Esophagus muscularis mucosa (tissue), 4 donors: ENCODE measurements around the gene SYNGR1. TPM values are rescaled to one million over a fixed set of nuclear protein-coding genes. Genes with fewer than 3 reads are reported as not detected.

Source experiments
- DNase-seq: peaks from one replicate; pipeline ENCODE4 v3.0.0-alpha.2; 2017; ENCODE audit errors: extremely low spot score
- H3K27ac ChIP-seq, 4 donors: fragments of 200-600 bp; sonication (generic); replicated peaks in 1 of 4; 1 replicate in 3 of 4; 2 replicates in 1 of 4; pipeline ENCODE4 v1.5.1; 2016 to 2019; ENCODE audit warnings: mild to moderate bottlenecking in 1 of 4
- H3K27me3 ChIP-seq, 4 donors: fragments of 200-600 bp; sonication (generic); one replicate each; pipeline versions ENCODE4 v1.5.1 to v1.6.0; 2016 to 2019
- H3K36me3 ChIP-seq, 4 donors: fragments of 200-600 bp; sonication (generic); one replicate each; pipeline ENCODE4 v1.5.1; 2016 to 2019
- H3K4me1 ChIP-seq, 4 donors: fragments of 200-600 bp; sonication (generic); one replicate each; pipeline ENCODE4 v1.5.1; 2016 to 2019
- H3K4me3 ChIP-seq, 4 donors: fragments of 200-600 bp; sonication (generic); 1 replicate in 2 of 4; 2 replicates in 2 of 4; pipeline ENCODE4 v1.5.1; 2016 to 2019; ENCODE audit warnings: mild to moderate bottlenecking in 4 of 4, moderate library complexity in 1 of 4
- H3K9me3 ChIP-seq, 4 donors: fragments of 200-600 bp; sonication (generic); 1 replicate in 3 of 4; 2 replicates in 1 of 4; pipeline ENCODE4 v1.5.1; 2016 to 2019
- EP300 ChIP-seq: sonication (generic); formaldehyde crosslinking; IDR thresholded peaks from one replicate; pipeline ENCODE4 v1.6.1; 2017; ENCODE audit warnings: antibody characterized with exemption
- POLR2A ChIP-seq: fragments of 450-650 bp; IDR thresholded peaks from one replicate; pipeline ENCODE4 v1.6.1; 2017; ENCODE audit warnings: antibody characterized with exemption, moderate library complexity, mild to moderate bottlenecking, low read depth
- POLR2AphosphoS5 ChIP-seq, 2 donors: sonication (generic); formaldehyde crosslinking; IDR thresholded peaks; one replicate each; pipeline ENCODE4 v1.6.1; 2017; ENCODE audit warnings: antibody characterized with exemption in 2 of 2
- WGBS: methylation state at CpG from one replicate; pipeline ENCODE4 v1.1.5; 2018; 5-methylcytosine and 5-hydroxymethylcytosine counted together
- intact Hi-C: fragments of 100-400 bp; cut with DNase I; formaldehyde crosslinking; loops from one replicate; pipeline ENCODE4 v1.15.1; 2023
- total RNA-seq, 4 donors: library from RNA; depleted of rRNA; stranded (reverse); fragments of >200 nt; gene quantifications; one replicate each; pipeline versions ENCODE4 v1.1.0 to v1.2.1, GENCODE V29; 2016
- TF ChIP-seq, protein P1 (sequence below), 3 experiments: fragments of 200-600 bp in 2 of 3; fragments of 450-650 bp in 1 of 3; sonication (generic) in 2 of 3; IDR thresholded peaks; one replicate each; pipeline ENCODE4 v1.5.1; 2017 to 2019; ENCODE audit warnings: antibody characterized with exemption in 3 of 3, mild to moderate bottlenecking in 2 of 3, moderate library complexity in 1 of 3

Gene SYNGR1
- total RNA-seq, 4 donors from 2014 or later = 14.4 to 29.4 (median 24.0) TPM

DNA sequence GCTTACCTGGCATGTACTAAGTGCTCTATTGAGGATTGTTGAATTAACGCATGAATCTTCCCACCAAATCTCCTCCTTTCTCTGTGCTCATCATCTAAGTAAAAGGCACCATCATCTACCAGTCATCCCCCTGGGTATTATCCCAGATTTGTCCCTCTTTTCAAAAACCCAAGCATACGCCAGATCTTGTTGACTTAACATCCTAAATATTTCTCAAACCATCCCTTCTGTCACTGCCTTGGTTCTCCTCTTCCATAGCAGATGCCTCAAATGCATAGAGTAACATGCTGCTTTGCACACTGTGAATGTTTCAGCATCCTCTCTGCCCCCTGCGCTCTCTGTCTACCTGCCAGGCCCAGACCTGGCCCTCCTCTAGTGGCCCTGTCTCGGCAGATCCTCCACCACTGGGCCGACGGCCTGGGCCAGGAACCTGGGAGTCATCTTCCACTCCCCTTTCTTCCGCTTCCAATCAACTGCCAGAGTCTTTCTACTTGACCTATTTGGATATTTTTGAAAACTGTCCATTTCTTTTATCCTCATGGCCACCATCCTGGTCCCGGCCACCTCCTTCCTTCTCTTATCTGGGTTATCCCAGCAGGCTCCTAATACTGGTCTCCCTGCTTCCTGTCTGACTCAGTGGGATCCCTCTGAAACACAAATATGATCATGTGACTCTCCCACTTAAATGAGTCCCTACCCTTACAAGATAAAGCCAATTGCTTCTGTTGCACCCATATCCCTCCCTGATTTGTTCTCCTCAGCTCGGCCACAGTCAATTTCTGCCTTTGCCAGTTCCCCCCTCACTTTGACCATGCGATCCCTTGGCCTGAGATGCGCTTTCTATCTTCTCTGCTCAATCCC is 46.4 kb downstream of the SYNGR1 start:
- intact Hi-C loops = no loop called here
- Histone ChIP-seq H3K9me3 (no peaks in the 10 kb centered on the region), H3K4me1 (peaks cover 10 to 19% (median 18%) of the 10 kb centered on the region in 4 donors), H3K4me3 (no peak overlapping the region), H3K27me3 (no peaks in the 10 kb centered on the region), H3K27ac (no peak overlapping the region), H3K36me3 (no peaks in the 10 kb centered on the region)
- TF ChIP-seq POLR2AphosphoS5 (IDR thresholded peaks at IDR 0.05) (no peak), EP300 (no peak), POLR2A (no peak)
- TF ChIP-seq, protein P1, sequence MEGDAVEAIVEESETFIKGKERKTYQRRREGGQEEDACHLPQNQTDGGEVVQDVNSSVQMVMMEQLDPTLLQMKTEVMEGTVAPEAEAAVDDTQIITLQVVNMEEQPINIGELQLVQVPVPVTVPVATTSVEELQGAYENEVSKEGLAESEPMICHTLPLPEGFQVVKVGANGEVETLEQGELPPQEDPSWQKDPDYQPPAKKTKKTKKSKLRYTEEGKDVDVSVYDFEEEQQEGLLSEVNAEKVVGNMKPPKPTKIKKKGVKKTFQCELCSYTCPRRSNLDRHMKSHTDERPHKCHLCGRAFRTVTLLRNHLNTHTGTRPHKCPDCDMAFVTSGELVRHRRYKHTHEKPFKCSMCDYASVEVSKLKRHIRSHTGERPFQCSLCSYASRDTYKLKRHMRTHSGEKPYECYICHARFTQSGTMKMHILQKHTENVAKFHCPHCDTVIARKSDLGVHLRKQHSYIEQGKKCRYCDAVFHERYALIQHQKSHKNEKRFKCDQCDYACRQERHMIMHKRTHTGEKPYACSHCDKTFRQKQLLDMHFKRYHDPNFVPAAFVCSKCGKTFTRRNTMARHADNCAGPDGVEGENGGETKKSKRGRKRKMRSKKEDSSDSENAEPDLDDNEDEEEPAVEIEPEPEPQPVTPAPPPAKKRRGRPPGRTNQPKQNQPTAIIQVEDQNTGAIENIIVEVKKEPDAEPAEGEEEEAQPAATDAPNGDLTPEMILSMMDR (IDR thresholded peaks at IDR 0.05) = no peak
- 89% methylated on average over 11 of the region's 11 CpGs for WGBS
- DNase-seq = no peak

DNA sequence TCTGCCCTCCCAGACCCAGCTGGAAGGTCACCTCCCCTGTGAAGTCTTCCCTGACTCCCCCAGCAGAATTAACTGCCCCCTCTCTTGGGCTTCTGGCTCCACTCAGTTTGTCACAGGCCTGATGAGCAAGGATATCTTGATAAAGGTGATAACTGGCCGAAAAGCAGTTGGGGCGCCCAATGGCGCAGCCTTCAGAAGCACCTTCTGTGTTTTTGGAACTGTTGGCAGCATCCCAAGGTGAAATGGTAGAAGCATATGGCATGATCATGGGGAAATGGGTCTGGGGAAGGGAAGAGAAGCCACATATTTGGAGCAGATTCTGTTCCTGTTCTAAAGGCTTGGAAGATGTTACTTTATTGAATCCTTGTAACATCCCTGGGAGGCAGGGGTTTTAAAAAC is 47.0 kb downstream of the SYNGR1 start:
- TF ChIP-seq, protein P1 (IDR thresholded peaks at IDR 0.05) = no peak
- TF ChIP-seq EP300 (no peak), POLR2AphosphoS5 (IDR thresholded peaks at IDR 0.05) (no peak), POLR2A (no peak)
- DNase-seq = no peak
- no peak overlapping the region for H3K4me3 ChIP-seq
- no peaks in the 10 kb centered on the region for H3K27me3 ChIP-seq
- no peak overlapping the region for H3K27ac ChIP-seq
- WGBS = 90% methylated on average over 3 of the region's 3 CpGs
- H3K4me1 ChIP-seq = peaks cover 14 to 25% (median 21%) of the 10 kb centered on the region in 4 donors
- H3K36me3 ChIP-seq = no peaks in the 10 kb centered on the region
- no peaks in the 10 kb centered on the region for H3K9me3 ChIP-seq
- intact Hi-C loops = no loop called here

DNA sequence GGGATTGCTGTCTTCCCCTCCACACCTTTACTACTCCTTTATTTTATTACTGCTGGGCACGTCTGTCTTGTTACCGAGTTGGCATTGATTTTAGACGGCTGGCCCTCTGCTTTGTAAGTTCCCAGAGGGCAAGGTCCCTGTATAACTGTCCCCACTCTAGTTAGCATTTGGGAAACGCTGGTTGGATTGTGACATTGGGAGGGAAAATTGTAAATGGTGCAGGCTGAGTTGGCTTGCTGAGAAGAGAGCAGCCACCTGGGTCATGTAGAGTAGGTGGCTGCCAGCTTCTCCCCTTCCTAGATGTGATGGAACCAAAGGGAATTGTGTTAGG is 51.5 kb downstream of the SYNGR1 start:
- WGBS = 84% methylated on average over 4 of the region's 4 CpGs
- no peaks in the 10 kb centered on the region for H3K9me3 ChIP-seq
- H3K27me3 ChIP-seq = no peaks in the 10 kb centered on the region
- H3K4me1 ChIP-seq = peaks cover 26 to 49% (median 42%) of the 10 kb centered on the region in 4 donors
- H3K36me3 ChIP-seq = peaks cover 0 to 11% (median 2%) of the 10 kb centered on the region in 4 donors
- intact Hi-C loops = loop anchor here (10.0 kb wide), 1 partner anchor 114 kb away; no protein-coding TSS in a partner anchor
- no peak overlapping the region for H3K4me3 ChIP-seq
- no peak for DNase-seq
- TF ChIP-seq POLR2AphosphoS5 (IDR thresholded peaks at IDR 0.05) = no peak
- no peak overlapping the region for H3K27ac ChIP-seq

DNA sequence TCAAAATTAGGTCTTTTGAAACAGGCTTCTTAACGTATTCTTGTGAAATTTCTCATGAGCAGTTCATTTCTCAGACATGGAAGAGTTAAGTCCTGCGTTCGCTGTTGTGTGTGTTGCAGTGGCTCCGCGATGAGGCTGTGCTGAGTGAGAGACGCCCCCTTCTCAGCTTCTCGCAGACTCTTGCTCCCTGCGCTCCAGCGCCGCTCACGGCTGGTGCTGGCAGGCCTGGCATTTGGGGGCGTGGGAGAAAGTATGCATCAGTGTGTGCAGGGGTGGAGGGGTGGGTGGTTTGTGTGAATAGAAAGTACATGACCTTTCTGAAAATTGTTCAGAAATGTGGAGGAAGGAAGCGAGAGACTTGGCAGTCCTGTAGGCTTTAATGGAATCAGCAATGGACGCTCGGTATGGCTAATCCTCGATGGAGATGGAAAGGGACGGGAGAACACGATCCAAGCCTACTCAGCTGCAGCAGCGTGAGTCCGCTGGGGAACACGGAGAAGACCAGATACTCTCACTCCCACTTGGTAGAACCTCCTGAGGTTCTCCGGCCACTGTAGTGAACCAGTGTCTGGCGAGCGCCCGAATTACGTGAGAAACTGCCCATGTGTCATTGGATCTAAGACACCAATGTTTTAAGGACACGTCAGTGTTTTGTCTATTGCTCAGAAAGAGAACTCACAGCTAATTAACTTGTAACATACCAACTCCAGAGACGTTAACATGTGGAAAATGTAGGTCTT is 55.7 kb downstream of the SYNGR1 start:
- WGBS = 45% methylated on average over 28 of the region's 28 CpGs
- H3K4me3 ChIP-seq = peak overlapping the region; percentile 12 to 42 (median 28)
- H3K36me3 ChIP-seq = peaks cover 0 to 11% (median 2%) of the 10 kb centered on the region in 4 donors
- no peaks in the 10 kb centered on the region for H3K9me3 ChIP-seq
- H3K4me1 ChIP-seq = peaks cover 22 to 66% (median 45%) of the 10 kb centered on the region in 4 donors
- DNase-seq = no peak
- H3K27me3 ChIP-seq = no peaks in the 10 kb centered on the region
- intact Hi-C loops = loop anchor here (10.0 kb wide), 1 partner anchor 109 kb away; no protein-coding TSS in a partner anchor
- peak overlapping the region; percentile 28 to 63 (median 40) for H3K27ac ChIP-seq
- TF ChIP-seq POLR2A = no peak
- TF ChIP-seq, protein P1 (IDR thresholded peaks at IDR 0.05) = peak in 1 of 3 experiments; percentile 18

DNA sequence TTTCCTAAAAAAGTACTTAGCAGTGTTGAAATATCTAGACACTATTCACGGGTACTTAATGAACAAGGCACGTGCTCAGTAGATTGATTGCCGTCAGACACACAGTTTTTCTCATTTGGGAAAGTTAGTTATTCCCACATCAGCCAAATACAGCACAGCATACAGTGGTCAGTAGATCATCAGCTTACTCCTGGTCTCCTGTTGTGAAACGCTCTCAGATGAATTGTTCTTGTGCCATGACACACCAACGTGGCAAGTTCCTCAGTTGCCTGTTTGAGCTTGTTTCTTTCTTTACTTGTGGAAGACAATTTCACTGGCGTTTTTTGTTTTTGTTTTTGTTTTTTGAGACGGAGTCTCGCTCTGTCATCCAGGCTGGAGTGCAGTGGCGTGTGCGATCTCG is 58.4 kb downstream of the SYNGR1 start:
- Histone ChIP-seq H3K9me3 (no peaks in the 10 kb centered on the region), H3K4me3 (no peak overlapping the region), H3K4me1 (peaks cover 20 to 58% (median 39%) of the 10 kb centered on the region in 4 donors), H3K27me3 (no peaks in the 10 kb centered on the region), H3K27ac (peak overlapping the region in 1 of 4 donors; percentile 20), H3K36me3 (peaks cover 0 to 2% (median under 1%) of the 10 kb centered on the region in 4 donors)
- 78% methylated on average over 11 of the region's 11 CpGs for WGBS
- intact Hi-C loops = loop anchor here (10.0 kb wide), 1 partner anchor 107 kb away; no protein-coding TSS in a partner anchor
- TF ChIP-seq, protein P1 (IDR thresholded peaks at IDR 0.05) = no peak
- TF ChIP-seq POLR2A (no peak), EP300 (no peak), POLR2AphosphoS5 (IDR thresholded peaks at IDR 0.05) (no peak)
- no peak for DNase-seq
